ENCODE measurements around the gene CCDC134. TPM values are rescaled to one million over a fixed set of nuclear protein-coding genes. Genes with fewer than 3 reads are reported as not detected.

CCDC134 gene
- total RNA-seq (7.2 and 9.2 TPM in 2 replicates), polyA plus RNA-seq (4.1 and 7.4 TPM in 2 replicates)

DNA sequence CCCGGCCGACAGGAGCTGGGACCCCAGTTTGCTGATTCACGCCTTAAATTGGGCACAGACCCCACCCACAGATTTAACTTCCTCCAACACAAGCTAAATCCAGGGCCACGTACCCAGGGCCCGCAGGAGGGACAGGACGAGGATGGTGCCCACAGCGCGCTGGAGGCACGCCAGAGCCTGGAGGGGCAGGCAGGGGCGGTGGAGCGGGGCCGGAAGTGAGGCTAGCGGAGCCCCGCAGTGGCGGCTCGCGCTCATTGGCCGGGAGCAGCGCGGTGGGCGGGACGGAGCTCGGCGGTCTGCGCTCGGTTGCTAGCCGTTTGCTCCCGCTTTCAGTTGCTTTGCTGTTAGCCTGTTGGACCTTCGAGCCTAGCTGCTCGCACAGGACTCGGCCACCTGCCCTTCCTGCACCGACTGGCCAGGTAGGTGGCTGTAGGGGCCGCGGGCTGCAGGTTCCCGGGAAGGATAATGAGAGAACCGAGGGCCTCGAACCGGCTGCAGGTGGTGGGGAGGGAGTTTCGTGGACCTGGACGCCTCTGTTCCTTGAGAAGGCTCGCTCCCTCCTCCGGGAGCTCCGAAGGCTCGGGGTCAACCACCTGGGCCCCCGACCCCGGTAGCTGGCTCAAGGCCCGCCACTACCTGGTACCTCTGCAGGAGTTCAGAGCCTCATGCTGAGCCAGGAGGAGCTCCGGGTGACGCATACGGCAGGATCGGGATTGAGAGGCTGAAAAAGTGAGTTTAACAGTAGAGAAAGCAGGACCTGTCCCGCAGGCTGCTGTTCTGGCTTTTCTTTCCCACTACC lies at the start of gene CCDC134:
Gene CCDC134 (plus strand): TSS at position 332 of the 799 bp plus-strand sequence. CDS start 8,212 bp downstream, outside the sequence.
- Histone ChIP-seq H3K36me3 (replicated peaks; ENCODE audit: insufficient read depth, low read depth) (no peaks in the 10 kb centered on the region), H3K9me2 (replicated peaks; ENCODE audit: insufficient read depth) (no peaks in the 10 kb centered on the region), H3K4me3 (peak within 1 kb of the TSS; percentile 61), H2AFZ (peak within 1 kb of the TSS; percentile 89), H3K4me2 (peak within 1 kb of the TSS; percentile 97), H3K27ac (peak within 1 kb of the TSS; percentile 78), H4K20me1 (ENCODE audit: insufficient read depth, poor library complexity, severe bottlenecking) (no peaks in the 10 kb centered on the region), H3K79me2 (peaks cover 44% of the 10 kb centered on the region), H3K27me3 (no peaks in the 10 kb centered on the region), H3K4me1 (ENCODE audit: insufficient read depth) (peaks cover 17% of the 10 kb centered on the region), H3K9me3 (ENCODE audit: low read depth) (no peaks in the 10 kb centered on the region)
- DNase-seq (ENCODE audit: low spot score), result peak; percentile 94
- TF ChIP-seq EZH2phosphoT487 (IDR thresholded peaks at IDR 0.05; ENCODE audit: low read depth, severe bottlenecking, unreplicated experiment) (no peak), EZH2 (IDR thresholded peaks at IDR 0.05; ENCODE audit: borderline replicate concordance) (no peak)
- TF ChIP-seq, protein P1, sequence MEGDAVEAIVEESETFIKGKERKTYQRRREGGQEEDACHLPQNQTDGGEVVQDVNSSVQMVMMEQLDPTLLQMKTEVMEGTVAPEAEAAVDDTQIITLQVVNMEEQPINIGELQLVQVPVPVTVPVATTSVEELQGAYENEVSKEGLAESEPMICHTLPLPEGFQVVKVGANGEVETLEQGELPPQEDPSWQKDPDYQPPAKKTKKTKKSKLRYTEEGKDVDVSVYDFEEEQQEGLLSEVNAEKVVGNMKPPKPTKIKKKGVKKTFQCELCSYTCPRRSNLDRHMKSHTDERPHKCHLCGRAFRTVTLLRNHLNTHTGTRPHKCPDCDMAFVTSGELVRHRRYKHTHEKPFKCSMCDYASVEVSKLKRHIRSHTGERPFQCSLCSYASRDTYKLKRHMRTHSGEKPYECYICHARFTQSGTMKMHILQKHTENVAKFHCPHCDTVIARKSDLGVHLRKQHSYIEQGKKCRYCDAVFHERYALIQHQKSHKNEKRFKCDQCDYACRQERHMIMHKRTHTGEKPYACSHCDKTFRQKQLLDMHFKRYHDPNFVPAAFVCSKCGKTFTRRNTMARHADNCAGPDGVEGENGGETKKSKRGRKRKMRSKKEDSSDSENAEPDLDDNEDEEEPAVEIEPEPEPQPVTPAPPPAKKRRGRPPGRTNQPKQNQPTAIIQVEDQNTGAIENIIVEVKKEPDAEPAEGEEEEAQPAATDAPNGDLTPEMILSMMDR (IDR thresholded peaks at IDR 0.05; ENCODE audit: poor library complexity), result no peak
- WGBS (ENCODE audit: low lambda C conversion rate, missing lambda C conversion rate), result 2% methylated on average over 52 of the region's 52 CpGs

DNA sequence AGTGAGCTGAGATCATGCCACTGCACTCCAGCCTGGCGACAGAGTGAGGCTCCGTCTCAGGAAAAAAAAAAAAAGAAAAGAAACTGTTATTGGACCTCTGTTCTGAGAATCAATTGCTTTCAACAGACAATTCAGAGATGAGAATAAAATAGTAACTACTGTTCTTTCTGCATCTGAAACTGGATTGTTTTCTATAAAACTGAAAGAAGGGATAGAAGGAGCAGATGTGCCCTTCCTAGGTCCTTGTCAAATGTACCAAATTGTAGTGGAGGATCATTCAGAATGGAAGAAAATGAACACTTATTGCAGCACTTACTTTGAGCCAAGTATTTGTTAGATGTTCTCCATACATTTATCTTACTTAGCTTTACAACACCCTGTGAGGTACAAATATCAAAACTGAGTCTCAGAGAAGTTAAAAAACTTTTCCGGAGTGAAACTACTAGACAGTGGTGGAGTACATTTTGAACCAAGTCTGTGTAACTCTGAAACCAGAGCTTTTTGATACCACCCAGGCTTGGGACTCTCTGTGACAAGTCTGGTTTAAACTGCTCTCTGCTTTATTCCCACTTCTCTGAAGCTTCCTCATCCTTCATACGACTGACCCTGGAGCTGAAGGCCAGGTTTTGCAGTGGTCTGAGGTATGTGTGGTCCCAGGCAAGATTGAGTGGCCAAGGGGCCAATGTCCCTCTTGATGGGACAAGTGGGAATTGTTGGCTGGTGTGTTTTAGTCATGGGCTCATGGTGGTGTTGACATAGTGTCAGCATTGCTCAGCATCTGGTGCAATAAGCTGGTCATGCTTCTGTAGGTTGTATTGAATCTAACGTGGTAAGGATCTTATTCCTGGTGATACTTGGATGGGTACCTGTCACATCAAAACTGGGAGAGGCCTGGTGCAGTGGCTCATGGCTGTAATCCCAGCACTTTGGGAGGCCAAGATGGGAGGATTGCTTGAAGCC lies 48.2 kb upstream of the CCDC134 start:
- Histone ChIP-seq H2AFZ (no peak overlapping the region), H3K27me3 (no peaks in the 10 kb centered on the region), H3K9me2 (replicated peaks; ENCODE audit: insufficient read depth) (no peaks in the 10 kb centered on the region), H3K4me2 (no peak overlapping the region), H3K4me3 (no peak overlapping the region), H3K79me2 (no peaks in the 10 kb centered on the region), H3K27ac (no peak overlapping the region), H3K36me3 (replicated peaks; ENCODE audit: insufficient read depth, low read depth) (no peaks in the 10 kb centered on the region), H3K9me3 (ENCODE audit: low read depth) (no peaks in the 10 kb centered on the region), H4K20me1 (ENCODE audit: insufficient read depth, poor library complexity, severe bottlenecking) (no peaks in the 10 kb centered on the region), H3K4me1 (ENCODE audit: insufficient read depth) (no peaks in the 10 kb centered on the region)
- DNase-seq (ENCODE audit: low spot score), result no peak
- WGBS (ENCODE audit: low lambda C conversion rate, missing lambda C conversion rate), result 94% methylated on average over 5 of the region's 5 CpGs
- no peak for TF ChIP-seq EZH2 (IDR thresholded peaks at IDR 0.05; ENCODE audit: borderline replicate concordance)
- TF ChIP-seq EZH2phosphoT487 (IDR thresholded peaks at IDR 0.05; ENCODE audit: low read depth, severe bottlenecking, unreplicated experiment), result no peak
- TF ChIP-seq, protein P1 (IDR thresholded peaks at IDR 0.05; ENCODE audit: poor library complexity), result no peak

DNA sequence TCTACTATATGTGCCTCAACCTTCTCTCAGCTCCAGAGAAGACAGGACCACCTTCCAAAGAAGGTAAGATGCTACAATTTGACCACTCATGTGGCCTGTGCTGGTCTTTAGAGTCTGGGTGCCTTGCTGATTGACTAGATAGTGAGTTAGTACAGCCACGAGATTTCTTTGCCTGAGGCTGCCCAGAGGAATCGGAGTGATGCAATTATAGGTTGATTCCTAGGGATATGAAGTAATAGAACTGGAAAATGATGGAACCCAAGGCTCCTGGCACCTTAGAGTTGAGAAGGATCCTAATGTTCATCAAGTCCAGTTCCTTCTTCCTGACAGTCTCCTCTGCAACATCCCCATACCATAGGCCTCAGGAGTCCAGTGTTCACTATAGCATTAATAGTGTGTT lies 46.5 kb upstream of the CCDC134 start:
- no peaks in the 10 kb centered on the region for H3K79me2 ChIP-seq
- H3K27me3 ChIP-seq, result no peaks in the 10 kb centered on the region
- no peaks in the 10 kb centered on the region for H3K9me2 ChIP-seq (replicated peaks; ENCODE audit: insufficient read depth)
- H3K4me3 ChIP-seq, result no peak overlapping the region
- H3K4me1 ChIP-seq (ENCODE audit: insufficient read depth), result no peaks in the 10 kb centered on the region
- H3K36me3 ChIP-seq (replicated peaks; ENCODE audit: insufficient read depth, low read depth), result no peaks in the 10 kb centered on the region
- WGBS (ENCODE audit: low lambda C conversion rate, missing lambda C conversion rate), result 48% methylated on average over 2 of the region's 2 CpGs
- H3K27ac ChIP-seq, result no peak overlapping the region
- H2AFZ ChIP-seq, result no peak overlapping the region
- DNase-seq (ENCODE audit: low spot score), result no peak
- H3K9me3 ChIP-seq (ENCODE audit: low read depth), result no peaks in the 10 kb centered on the region
- no peak overlapping the region for H3K4me2 ChIP-seq
- H4K20me1 ChIP-seq (ENCODE audit: insufficient read depth, poor library complexity, severe bottlenecking), result no peaks in the 10 kb centered on the region
- no peak for TF ChIP-seq EZH2 (IDR thresholded peaks at IDR 0.05; ENCODE audit: borderline replicate concordance)
- TF ChIP-seq, protein P1 (IDR thresholded peaks at IDR 0.05; ENCODE audit: poor library complexity), result no peak
- no peak for TF ChIP-seq EZH2phosphoT487 (IDR thresholded peaks at IDR 0.05; ENCODE audit: low read depth, severe bottlenecking, unreplicated experiment)

All from hepatocyte (in vitro differentiated cells).